GM21737 (cell line): ENCODE measurements around the gene CTRB1.
"Not testable (repeated sequence)": the region's sequence is repeated elsewhere in the genome, so short reads cannot be mapped to it uniquely, and the experiment has no call there.

ENCODE experiments used
- ATAC-seq: cut with Tn5 transposase; IDR thresholded peaks from one replicate; pipeline ENCODE4 v1.9.1; 2021; ENCODE audit warnings: mild to moderate bottlenecking, moderate library complexity; ENCODE audit not compliant: unreplicated experiment

The CTRB1 gene

GRCh38 chr16:75239542-75240122, 20.8 kb downstream of the CTRB1 start:
- ATAC-seq, result no peak

GRCh38 chr16:75240633-75241032, 21.8 kb downstream of the CTRB1 start:
- ATAC-seq, result not testable (repeated sequence)

- ATAC-seq, result no peak
These were observed 22.6 kb downstream of the CTRB1 start for GRCh38 chr16:75241412-75241811.

- no peak for ATAC-seq
These were observed 23.2 kb downstream of the CTRB1 start for GRCh38 chr16:75241955-75242354.

GRCh38 chr16:75242436-75243078, 23.8 kb downstream of the CTRB1 start:
- not testable (repeated sequence) for ATAC-seq

GRCh38 chr16:75243667-75244224, 25.0 kb downstream of the CTRB1 start:
- no peak for ATAC-seq

DNA sequence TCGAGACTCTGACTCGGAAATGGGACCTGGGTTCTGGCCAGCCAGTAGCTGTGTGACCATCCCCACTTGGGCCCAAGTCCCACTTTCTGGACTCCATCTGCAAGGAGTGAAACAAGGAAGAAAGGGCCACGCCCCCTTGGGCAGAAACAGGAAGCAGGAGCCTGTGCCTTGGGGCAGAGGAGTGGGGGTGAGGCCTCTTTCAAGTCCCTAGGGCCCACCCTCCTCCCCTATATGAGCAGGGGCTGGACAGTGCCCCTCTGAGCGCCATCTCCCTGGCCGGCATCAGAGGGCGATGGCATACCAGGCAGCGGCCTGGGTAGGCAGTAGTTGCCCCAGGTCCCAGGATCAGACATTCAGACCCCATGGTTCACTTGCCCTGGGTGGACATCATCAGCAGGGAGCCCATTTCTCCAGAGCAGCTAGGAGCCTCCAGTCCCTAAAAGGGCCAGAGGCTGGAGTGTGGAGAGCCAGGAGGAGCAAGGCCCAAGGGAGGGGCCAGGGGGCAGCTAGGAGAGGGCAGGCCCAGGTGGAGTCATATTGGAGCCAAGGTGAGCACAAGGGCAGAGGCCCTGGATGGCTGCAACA, 25.5 kb downstream of the CTRB1 start:
- ATAC-seq, result no peak

DNA sequence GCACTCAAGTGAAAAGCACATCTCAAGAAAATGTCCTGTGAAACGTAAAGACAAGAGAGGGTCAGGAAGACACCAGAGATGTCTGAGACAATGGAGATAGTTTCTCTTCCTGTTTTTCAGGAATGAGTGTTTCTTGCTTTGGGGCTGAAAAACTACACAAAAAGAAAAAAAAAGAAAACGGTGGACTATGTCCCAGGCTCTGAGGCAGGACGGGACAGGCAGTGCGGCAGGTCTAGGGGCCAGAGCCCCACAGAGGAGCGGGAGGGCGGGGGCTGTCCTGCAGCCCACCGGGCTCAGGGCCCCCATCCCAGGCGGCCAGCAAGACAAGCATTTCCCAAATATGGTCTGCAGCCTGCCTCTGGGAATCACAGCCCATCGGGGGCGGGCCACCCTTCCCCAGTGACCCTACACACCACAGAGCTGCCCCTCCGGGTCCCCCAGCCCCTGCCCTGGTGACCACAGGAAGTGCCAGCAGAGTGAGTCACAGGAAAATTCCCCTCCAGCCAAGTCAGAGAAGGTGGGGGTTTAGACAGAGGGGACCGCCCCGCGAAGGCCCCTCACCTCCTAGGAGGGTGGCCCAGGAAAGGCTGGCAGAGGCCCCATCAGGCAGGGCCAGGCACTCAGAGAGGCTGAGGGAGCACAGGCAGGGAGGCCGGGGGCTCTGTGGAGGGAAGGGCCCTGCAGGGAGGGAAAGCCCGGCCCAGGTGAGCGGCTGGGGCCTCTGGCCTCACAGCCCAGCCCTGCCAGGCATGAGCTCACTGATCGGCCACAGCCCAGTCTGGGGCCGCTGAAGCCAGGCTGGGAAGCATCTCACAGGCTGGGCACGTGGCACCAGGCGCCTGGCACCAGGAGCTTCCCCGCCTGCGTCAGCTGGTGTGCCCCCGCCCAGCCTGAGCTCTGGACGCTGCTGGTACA, 26.3 kb downstream of the CTRB1 start:
- no peak for ATAC-seq

DNA sequence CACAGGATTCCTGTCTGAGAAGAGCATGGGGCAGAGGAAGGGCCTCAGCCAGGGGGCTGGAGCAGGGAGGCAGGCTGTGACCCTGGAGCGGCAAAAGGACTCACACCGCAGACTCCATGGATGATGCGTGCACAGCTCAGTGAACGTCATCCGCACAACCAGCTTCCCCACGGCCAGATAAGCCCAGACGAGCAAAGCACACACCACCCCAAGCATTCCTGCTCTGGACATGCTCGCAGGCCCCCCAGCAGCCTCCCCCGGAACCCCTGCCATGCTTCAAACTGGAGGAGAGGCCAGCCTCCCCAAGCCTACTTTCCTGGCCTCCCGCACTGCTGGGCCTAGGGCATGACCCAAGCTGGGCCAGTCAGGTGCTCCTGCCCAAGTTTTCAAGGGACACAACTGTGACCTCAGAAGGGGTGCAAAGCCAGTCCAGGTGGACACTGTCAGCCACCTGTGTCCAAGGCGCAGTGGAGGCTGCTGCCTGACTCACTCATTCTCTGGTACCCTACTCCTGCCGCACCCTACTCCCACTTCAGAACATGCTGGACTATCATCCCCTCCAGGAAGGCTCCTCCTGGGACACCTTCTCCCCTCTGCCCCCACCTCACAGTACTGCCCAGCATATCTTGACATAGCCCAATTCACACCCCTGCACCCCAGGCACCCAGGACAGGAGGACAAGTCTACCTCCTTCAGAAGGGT, 27.9 kb downstream of the CTRB1 start:
- no peak for ATAC-seq

- no peak for ATAC-seq
These were observed 28.5 kb downstream of the CTRB1 start for GRCh38 chr16:75247249-75247648.

- no peak for ATAC-seq
These were observed 29.4 kb downstream of the CTRB1 start for GRCh38 chr16:75248142-75248535.

DNA sequence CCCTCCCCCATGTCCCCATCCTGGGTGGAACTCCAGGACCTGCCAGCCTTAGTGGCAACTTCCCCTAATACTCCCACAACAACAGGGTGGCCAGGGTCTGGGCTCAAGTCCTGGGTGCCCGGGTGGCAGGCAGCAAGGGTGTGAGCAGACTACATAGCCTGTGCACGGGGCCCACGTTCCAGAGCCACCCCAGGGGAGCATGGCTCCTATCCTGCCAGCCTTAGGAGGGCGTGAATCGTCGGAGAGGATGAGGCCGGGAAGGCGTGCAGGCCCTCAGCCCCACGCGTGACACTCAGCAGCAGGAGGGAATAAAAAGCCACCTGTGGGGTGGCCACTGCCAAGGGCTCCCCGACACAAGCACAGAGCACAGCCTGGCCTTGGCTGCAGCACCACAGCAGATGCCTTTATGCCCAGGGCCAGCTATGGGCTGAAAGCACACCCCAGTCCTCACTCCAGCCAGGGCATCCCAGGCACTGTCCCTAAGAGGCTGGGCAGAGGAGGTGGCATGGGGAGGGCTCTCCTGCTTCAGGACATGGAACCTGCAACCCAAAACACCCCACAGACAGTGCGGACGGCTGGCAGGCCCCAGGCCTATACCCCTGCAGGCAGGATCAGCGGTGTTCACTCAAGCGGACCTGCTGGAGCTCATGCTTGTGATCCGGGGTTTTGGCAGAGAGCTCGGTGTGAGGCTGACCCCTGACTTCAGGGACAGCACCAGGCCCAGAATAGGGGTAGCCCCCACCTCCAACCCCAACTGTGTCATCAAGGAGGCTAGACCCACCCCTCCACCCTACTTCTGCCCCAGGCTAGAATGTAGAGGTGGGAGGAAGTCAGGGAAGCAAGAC, 30.0 kb downstream of the CTRB1 start:
- no peak for ATAC-seq

DNA sequence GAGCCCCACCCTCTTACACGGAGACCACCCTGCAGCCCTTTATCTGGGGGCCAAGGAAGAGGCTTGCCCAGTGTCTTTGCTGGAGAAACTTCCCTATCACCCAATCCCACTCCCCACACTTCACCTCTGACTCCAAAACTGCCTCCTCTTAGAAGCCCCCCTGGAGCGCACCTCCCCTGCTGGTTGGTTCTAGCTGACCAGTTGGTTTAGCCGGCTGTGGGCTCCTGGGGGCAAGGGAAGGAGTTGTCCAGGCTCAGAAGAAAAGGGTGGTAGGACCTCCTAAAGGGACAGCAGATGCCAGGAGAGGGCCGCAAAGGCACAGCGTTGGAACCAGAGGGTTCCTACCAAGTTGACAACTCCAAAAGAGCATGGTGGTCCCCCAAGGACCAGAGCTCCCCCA, 30.7 kb downstream of the CTRB1 start:
- ATAC-seq, result no peak

DNA sequence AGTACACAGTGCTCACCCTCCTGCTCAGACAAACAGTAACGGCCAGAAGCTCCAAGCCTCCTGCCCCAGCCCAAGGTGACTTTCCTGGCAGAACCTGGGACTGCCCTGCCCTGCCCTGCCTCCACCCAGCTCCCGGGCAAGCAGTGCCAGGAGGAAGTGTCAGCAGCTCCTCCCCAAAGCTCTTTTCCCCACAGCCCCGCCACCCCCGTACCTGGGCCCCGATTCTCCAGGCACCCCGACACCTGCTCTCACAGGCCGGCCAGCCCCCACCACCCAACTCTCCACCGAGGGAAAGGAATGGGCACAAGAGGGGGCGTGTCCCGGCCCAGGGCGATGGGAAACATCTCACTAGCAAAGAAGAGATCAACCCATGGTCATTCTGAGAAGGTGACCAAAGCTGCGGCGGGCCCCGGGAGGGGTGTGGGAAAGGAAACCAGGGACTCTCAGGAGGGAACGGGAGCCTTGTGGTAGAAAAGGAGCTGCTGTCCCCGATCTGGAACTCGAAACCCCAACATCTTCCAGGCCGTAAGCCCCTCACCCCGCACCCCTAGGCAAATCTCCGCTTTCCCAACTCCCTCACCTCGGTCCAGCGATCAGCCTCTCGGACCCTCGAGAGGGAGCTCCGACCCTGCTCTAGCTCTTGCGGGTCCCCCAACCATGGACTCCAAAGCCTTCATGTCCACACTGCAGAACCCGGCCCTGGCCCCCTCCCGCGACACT, 31.5 kb downstream of the CTRB1 start:
- no peak for ATAC-seq

- peak; percentile 41 for ATAC-seq
These were observed 32.1 kb downstream of the CTRB1 start for GRCh38 chr16:75250809-75251279.

DNA sequence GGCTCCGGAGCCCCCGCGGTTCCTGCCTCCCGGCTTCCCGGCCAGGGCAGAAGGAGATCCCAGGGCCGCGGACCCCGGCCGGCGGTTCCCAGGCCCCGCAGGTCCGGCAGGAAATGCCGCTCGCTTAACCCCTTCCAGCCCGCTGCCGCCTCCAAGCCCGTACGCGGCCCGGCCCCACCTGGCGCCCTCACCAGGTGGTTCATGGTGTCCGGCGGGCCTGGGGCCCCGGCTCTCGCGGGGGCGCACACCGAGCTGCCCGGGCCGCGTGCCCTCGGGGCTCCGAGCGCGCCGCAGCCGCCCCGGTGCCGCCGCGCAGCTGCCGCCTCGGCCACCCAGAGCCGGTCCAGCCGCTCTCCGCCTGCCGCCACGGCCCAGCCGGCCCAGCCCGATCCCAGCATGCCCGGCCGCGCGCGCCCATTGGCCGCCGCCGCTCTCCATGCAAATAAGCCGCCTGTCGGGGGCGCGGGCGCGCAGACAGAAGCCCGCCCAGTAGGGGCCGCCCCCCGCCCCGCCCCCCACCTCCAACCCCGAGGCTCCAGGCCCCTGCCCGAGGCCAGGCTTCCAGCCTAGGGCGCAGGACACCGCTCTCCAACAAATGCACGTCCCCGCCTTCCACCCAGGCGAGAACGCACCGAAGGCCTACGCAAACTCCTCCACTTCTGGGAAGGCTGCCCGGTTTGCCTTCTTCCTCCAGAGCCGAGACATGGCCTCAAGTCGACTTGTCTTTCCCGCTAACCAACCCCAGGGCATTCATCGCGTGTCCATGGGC, 32.7 kb downstream of the CTRB1 start, which contains the start of gene BCAR1:
Gene BCAR1 (minus strand): TSS at position 345 of the 769 bp plus-strand sequence. CDS start 142 bp downstream, at position 203.
- peak; percentile 70 for ATAC-seq

GRCh38 chr16:75252049-75252864, 33.5 kb downstream of the CTRB1 start:
- ATAC-seq, result no peak
